Osteoblast (primary cell): ENCODE measurements around the gene PLA2G2A. TPM values are rescaled to one million over a fixed set of nuclear protein-coding genes. Genes with fewer than 3 reads are reported as not detected.
"Not testable (repeated sequence)": the region's sequence is repeated elsewhere in the genome, so short reads cannot be mapped to it uniquely, and the experiment has no call there.

ENCODE experiments used
- DNase-seq: peaks from one replicate; pipeline ENCODE4 v3.0.0; 2011; ENCODE audit warnings: low spot score, mixed read lengths; ENCODE audit not compliant: insufficient read length; ENCODE audit errors: missing footprints
- H2AFZ ChIP-seq: 2 replicates; pipeline ENCODE4 v1.6.0; 2011; ENCODE audit warnings: mild to moderate bottlenecking, low read length
- H3K27ac ChIP-seq: 2 replicates; pipeline ENCODE4 v1.5.1; 2011; ENCODE audit warnings: mild to moderate bottlenecking, low read depth, low read length, moderate library complexity
- H3K27me3 ChIP-seq: 2 replicates; pipeline ENCODE4 v1.6.0; 2012; ENCODE audit warnings: mild to moderate bottlenecking, control low read depth, inconsistent platforms, low read length, moderate library complexity; ENCODE audit not compliant: insufficient read depth
- H3K36me3 ChIP-seq: 2 replicates; pipeline ENCODE4 v1.5.1; 2011; ENCODE audit warnings: mild to moderate bottlenecking, low read length, control low read depth, moderate library complexity; ENCODE audit not compliant: insufficient read depth
- H3K4me1 ChIP-seq: 2 replicates; pipeline ENCODE4 v1.5.1; 2011; ENCODE audit warnings: mild to moderate bottlenecking, low read length, control low read depth, moderate library complexity; ENCODE audit not compliant: insufficient read depth
- H3K4me2 ChIP-seq: 2 replicates; pipeline ENCODE4 v1.6.0; 2011; ENCODE audit warnings: mild to moderate bottlenecking, low read length; ENCODE audit not compliant: insufficient read depth
- H3K4me3 ChIP-seq: fragments of 200-600 bp; sonication (generic); 3 replicates; pipeline ENCODE4 v1.5.1; 2012; ENCODE audit warnings: mild to moderate bottlenecking, low read length, inconsistent platforms; ENCODE audit not compliant: insufficient read depth
- H3K79me2 ChIP-seq: 2 replicates; pipeline ENCODE4 v1.6.0; 2012; ENCODE audit warnings: mild to moderate bottlenecking, low read length, control low read depth, inconsistent platforms; ENCODE audit not compliant: insufficient read depth
- H3K9me3 ChIP-seq: 2 replicates; pipeline ENCODE4 v1.5.1; 2011; ENCODE audit warnings: low read depth, low read length, control low read depth
- H4K20me1 ChIP-seq: 2 replicates; pipeline ENCODE4 v1.6.0; 2012; ENCODE audit warnings: mild to moderate bottlenecking, low read length, control low read depth; ENCODE audit not compliant: insufficient read depth
- CTCF ChIP-seq: IDR thresholded peaks from 2 replicates; pipeline ENCODE4 v1.5.1; 2011; ENCODE audit warnings: mild to moderate bottlenecking, low read depth, low read length, moderate library complexity; ENCODE audit errors: extremely low read depth
- total RNA-seq: library from RNA; depleted of rRNA; stranded (reverse); fragments of >200 nt; gene quantifications from 2 replicates; pipeline ENCODE4 v1.2.3, GENCODE V29; 2012

PLA2G2A gene
- total RNA-seq, 1 donor, result not detected

- Histone ChIP-seq H4K20me1 (no peaks in the 10 kb centered on the region), H3K27me3 (no peaks in the 10 kb centered on the region), H3K27ac (no peak overlapping the region), H3K36me3 (no peaks in the 10 kb centered on the region), H3K4me1 (no peaks in the 10 kb centered on the region), H3K79me2 (no peaks in the 10 kb centered on the region), H3K4me3 (no peak overlapping the region), H2AFZ (no peak overlapping the region), H3K9me3 (no peaks in the 10 kb centered on the region), H3K4me2 (no peak overlapping the region)
- no peak for DNase-seq
- TF ChIP-seq CTCF, result no peak
Observed at GRCh38 chr1:19938472-19938871, 40.9 kb downstream of the PLA2G2A start.

- Histone ChIP-seq H4K20me1 (no peaks in the 10 kb centered on the region), H3K4me2 (no peak overlapping the region), H3K36me3 (no peaks in the 10 kb centered on the region), H3K27me3 (no peaks in the 10 kb centered on the region), H3K4me1 (no peaks in the 10 kb centered on the region), H3K4me3 (no peak overlapping the region), H3K27ac (no peak overlapping the region), H2AFZ (no peak overlapping the region), H3K9me3 (peaks cover 8% of the 10 kb centered on the region), H3K79me2 (no peaks in the 10 kb centered on the region)
- no peak for TF ChIP-seq CTCF
- no peak for DNase-seq
Observed at GRCh38 chr1:19936061-19936750, 43.2 kb downstream of the PLA2G2A start.

- Histone ChIP-seq H3K4me2 (no peak overlapping the region), H3K9me3 (peaks cover 8% of the 10 kb centered on the region), H3K27me3 (peaks cover 2% of the 10 kb centered on the region), H4K20me1 (no peaks in the 10 kb centered on the region), H2AFZ (no peak overlapping the region), H3K27ac (no peak overlapping the region), H3K4me1 (no peaks in the 10 kb centered on the region), H3K4me3 (no peak overlapping the region), H3K36me3 (no peaks in the 10 kb centered on the region), H3K79me2 (no peaks in the 10 kb centered on the region)
- DNase-seq, result no peak
- no peak for TF ChIP-seq CTCF
Observed at GRCh38 chr1:19934336-19934735, 45.1 kb downstream of the PLA2G2A start.

GRCh38 chr1:19932866-19933265, 46.6 kb downstream of the PLA2G2A start:
- Histone ChIP-seq H3K4me1 (no peaks in the 10 kb centered on the region), H3K27me3 (peaks cover 8% of the 10 kb centered on the region), H3K4me3 (no peak overlapping the region), H4K20me1 (no peaks in the 10 kb centered on the region), H3K9me3 (peaks cover 8% of the 10 kb centered on the region), H3K79me2 (no peaks in the 10 kb centered on the region), H3K36me3 (no peaks in the 10 kb centered on the region), H3K27ac (no peak overlapping the region), H2AFZ (no peak overlapping the region), H3K4me2 (no peak overlapping the region)
- TF ChIP-seq CTCF, result no peak
- DNase-seq, result no peak

- not testable (repeated sequence) for DNase-seq, H3K79me2 ChIP-seq, H3K4me1 ChIP-seq, H3K9me3 ChIP-seq, H2AFZ ChIP-seq, H3K4me3 ChIP-seq, H3K4me2 ChIP-seq, H3K27ac ChIP-seq, H3K36me3 ChIP-seq, H4K20me1 ChIP-seq
- peaks cover 18% of the 10 kb centered on the region for H3K27me3 ChIP-seq
Observed at GRCh38 chr1:19927130-19927421, 52.3 kb downstream of the PLA2G2A start.
